CD14-positive monocyte (primary cell): ENCODE measurements around the gene WWOX. TPM values are rescaled to one million over a fixed set of nuclear protein-coding genes. Genes with fewer than 3 reads are reported as not detected.

Experiments
- DNase-seq, 3 donors: peaks; one replicate each; pipeline ENCODE4 v3.0.0-alpha.2; 2011 to 2022
- H2AFZ ChIP-seq: 2 replicates; pipeline ENCODE4 v1.6.0; 2012; ENCODE audit warnings: mild to moderate bottlenecking, low read depth, low read length, inconsistent platforms; ENCODE audit not compliant: insufficient read depth, poor library complexity, severe bottlenecking
- H3K27ac ChIP-seq, 2 donors: 1 replicate in 1 of 2; 2 replicates in 1 of 2; pipeline ENCODE4 v1.5.1; 2012 to 2013; ENCODE audit warnings: low read length in 2 of 2, control low read depth in 1 of 2, inconsistent platforms in 1 of 2, low read depth in 1 of 2, mild to moderate bottlenecking in 1 of 2
- H3K27me3 ChIP-seq, 2 donors: one replicate each; pipeline versions ENCODE4 v1.6.0 to v1.6.1; 2011 to 2013; ENCODE audit warnings: low read length in 2 of 2; ENCODE audit not compliant: control insufficient read depth in 2 of 2, insufficient read depth in 2 of 2
- H3K36me3 ChIP-seq, 2 donors: replicated peaks in 1 of 2; 1 replicate in 1 of 2; 2 replicates in 1 of 2; pipeline versions ENCODE4 v1.5.1 to v1.6.1; 2012 to 2013; ENCODE audit warnings: low read length in 2 of 2, control low read depth in 1 of 2, inconsistent platforms in 1 of 2, mild to moderate bottlenecking in 1 of 2; ENCODE audit not compliant: insufficient read depth in 2 of 2, control insufficient read depth in 1 of 2
- H3K4me1 ChIP-seq, 2 donors: 1 replicate in 1 of 2; 2 replicates in 1 of 2; pipeline versions ENCODE4 v1.5.1 to v1.6.1; 2012 to 2013; ENCODE audit warnings: low read length in 2 of 2, control low read depth in 1 of 2, inconsistent platforms in 1 of 2, mild to moderate bottlenecking in 1 of 2, moderate library complexity in 1 of 2; ENCODE audit not compliant: insufficient read depth in 2 of 2, control insufficient read depth in 1 of 2
- H3K4me2 ChIP-seq: replicated peaks from 2 replicates; pipeline ENCODE3; 2012; ENCODE audit warnings: low read length, moderate library complexity, mild to moderate bottlenecking; ENCODE audit not compliant: poor library complexity, severe bottlenecking; ENCODE audit errors: extremely low read depth
- H3K4me3 ChIP-seq, 3 experiments: fragments of 200-600 bp in 1 of 3; sonication (generic) in 1 of 3; replicated peaks in 1 of 3; 1 replicate in 2 of 3; 2 replicates in 1 of 3; pipeline ENCODE4 v1.5.1; 2011 to 2013; ENCODE audit warnings: low read length in 3 of 3, mild to moderate bottlenecking in 3 of 3, control low read depth in 2 of 3, low read depth in 2 of 3, inconsistent platforms in 1 of 3, moderate library complexity in 1 of 3
- H3K79me2 ChIP-seq: 2 replicates; pipeline ENCODE4 v1.6.0; 2012; ENCODE audit warnings: mild to moderate bottlenecking, control low read depth, inconsistent platforms, low read length, moderate library complexity; ENCODE audit not compliant: insufficient read depth
- H3K9ac ChIP-seq: 2 replicates; pipeline ENCODE4 v1.6.0; 2017; ENCODE audit warnings: low read length, mild to moderate bottlenecking; ENCODE audit not compliant: insufficient read depth, poor library complexity, severe bottlenecking
- H3K9me3 ChIP-seq, 2 donors: replicated peaks in 1 of 2; 1 replicate in 1 of 2; 2 replicates in 1 of 2; pipeline versions ENCODE4 v1.5.1 to v1.6.1; 2012 to 2013; ENCODE audit warnings: low read length in 2 of 2, control low read depth in 1 of 2; ENCODE audit not compliant: control insufficient read depth in 1 of 2, insufficient read depth in 1 of 2
- H4K20me1 ChIP-seq: 2 replicates; pipeline ENCODE4 v1.6.0; 2012; ENCODE audit warnings: mild to moderate bottlenecking, low read length, control low read depth, moderate library complexity; ENCODE audit not compliant: insufficient read depth
- H3K27ac Mint-ChIP-seq, 7 donors: one replicate each; pipeline ENCODE4 v1.8.0; 2020; ENCODE audit warnings: mild to moderate bottlenecking in 7 of 7, mixed read lengths in 7 of 7, moderate library complexity in 6 of 7, inconsistent platforms in 2 of 7
- H3K27me3 Mint-ChIP-seq, 3 donors: one replicate each; pipeline ENCODE4 v1.8.0; 2021 to 2022; ENCODE audit warnings: low read depth in 3 of 3, mild to moderate bottlenecking in 3 of 3, mixed read lengths in 3 of 3, moderate library complexity in 3 of 3, inconsistent platforms in 1 of 3
- H3K36me3 Mint-ChIP-seq, 2 donors: one replicate each; pipeline ENCODE4 v1.8.0; 2020; ENCODE audit warnings: mixed read lengths in 2 of 2, inconsistent platforms in 1 of 2, mild to moderate bottlenecking in 1 of 2
- H3K4me1 Mint-ChIP-seq: one replicate; pipeline ENCODE4 v1.8.0; 2020; ENCODE audit warnings: mild to moderate bottlenecking, mixed read lengths
- H3K4me3 Mint-ChIP-seq, 2 donors: one replicate each; pipeline ENCODE4 v1.8.0; 2020; ENCODE audit warnings: mild to moderate bottlenecking in 2 of 2, mixed read lengths in 2 of 2, moderate library complexity in 1 of 2
- H3K9me3 Mint-ChIP-seq, 7 donors: one replicate each; pipeline ENCODE4 v1.8.0; 2020 to 2022; ENCODE audit warnings: mixed read lengths in 7 of 7, mild to moderate bottlenecking in 6 of 7, moderate library complexity in 6 of 7, inconsistent platforms in 2 of 7
- CTCF ChIP-seq: fragments of 200-600 bp; IDR thresholded peaks from one replicate; pipeline ENCODE4 v1.8.0; 2022; ENCODE audit warnings: antibody characterized with exemption, mild to moderate bottlenecking
- WGBS: methylation state at CpG from one replicate; pipeline ENCODE4 v1.1.5; 2013; ENCODE audit warnings: missing lambda C conversion rate; ENCODE audit not compliant: insufficient coverage; 5-methylcytosine and 5-hydroxymethylcytosine counted together
- intact Hi-C, 2 donors: fragments of 100-400 bp; cut with micrococcal nuclease; formaldehyde crosslinking; loops; one replicate each; pipeline versions ENCODE4 v1.15.0 to v1.15.1; 2023
- polyA plus RNA-seq, 3 donors: library from polyadenylated mRNA; depleted of rRNA in 1 of 3; unstranded in 2 of 3; stranded (reverse) in 1 of 3; fragments of 300-500 nt in 2 of 3; fragments of >200 nt in 1 of 3; fragmentation: Illumina TruSeq in 2 of 3; gene quantifications; 1 replicate in 2 of 3; 2 replicates in 1 of 3; pipeline ENCODE4 v1.2.3, GENCODE V29; 2012 to 2021

Gene WWOX
- polyA plus RNA-seq, 3 donors: 4.0 to 7.0 (median 6.3) TPM

DNA sequence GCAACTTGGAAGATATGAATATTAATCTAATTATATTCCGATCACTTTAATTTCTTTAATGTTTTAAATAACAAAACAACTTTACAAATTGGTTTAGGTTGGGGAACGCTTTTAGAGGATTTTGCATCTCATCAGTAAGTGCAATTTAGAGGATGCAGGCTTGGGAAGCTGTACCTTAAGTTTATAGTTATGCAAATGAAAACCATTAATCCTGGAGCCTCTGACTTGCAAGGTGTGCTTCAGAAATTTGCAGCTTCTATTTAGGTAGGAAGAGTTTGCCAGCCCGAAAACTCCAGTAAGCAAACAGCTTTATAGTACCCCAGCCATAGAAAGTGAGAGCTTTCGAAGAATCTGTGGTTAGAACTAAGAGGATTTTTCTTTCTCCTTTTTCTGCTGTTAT is 954.1 kb downstream of the WWOX start:
- H3K27me3 ChIP-seq: no peaks in the 10 kb centered on the region
- H4K20me1 ChIP-seq: no peaks in the 10 kb centered on the region
- intact Hi-C loops: no loop called here
- H3K4me1 ChIP-seq: no peaks in the 10 kb centered on the region
- H2AFZ ChIP-seq: no peak overlapping the region
- Mint-ChIP-seq H3K27me3 (peaks cover 0 to 6% (median 2%) of the 10 kb centered on the region in 3 donors), H3K36me3 (no peaks in the 10 kb centered on the region), H3K27ac (no peak overlapping the region), H3K4me3 (no peak overlapping the region), H3K9me3 (peaks cover 0 to 1% (median 0%) of the 10 kb centered on the region in 7 donors), H3K4me1 (no peaks in the 10 kb centered on the region)
- no peaks in the 10 kb centered on the region for H3K9me3 ChIP-seq
- TF ChIP-seq CTCF: no peak
- H3K4me2 ChIP-seq: no peak overlapping the region
- no peaks in the 10 kb centered on the region for H3K79me2 ChIP-seq
- no peak for DNase-seq
- WGBS: no CpG with 5 or more reads among the region's 4 CpGs
- no peak overlapping the region for H3K4me3 ChIP-seq
- no peak overlapping the region for H3K27ac ChIP-seq
- no peaks in the 10 kb centered on the region for H3K36me3 ChIP-seq
- no peak overlapping the region for H3K9ac ChIP-seq

- Histone ChIP-seq H3K79me2 (no peaks in the 10 kb centered on the region), H4K20me1 (no peaks in the 10 kb centered on the region), H3K27ac (no peak overlapping the region), H3K36me3 (no peaks in the 10 kb centered on the region), H3K4me1 (no peaks in the 10 kb centered on the region), H3K27me3 (no peaks in the 10 kb centered on the region), H3K4me2 (no peak overlapping the region), H3K9me3 (no peaks in the 10 kb centered on the region), H3K9ac (no peak overlapping the region), H2AFZ (no peak overlapping the region), H3K4me3 (no peak overlapping the region)
- H3K4me3 Mint-ChIP-seq: no peak overlapping the region
- peaks cover 0 to 6% (median 2%) of the 10 kb centered on the region in 3 donors for H3K27me3 Mint-ChIP-seq
- intact Hi-C loops: no loop called here
- no peaks in the 10 kb centered on the region for H3K36me3 Mint-ChIP-seq
- no peak overlapping the region for H3K27ac Mint-ChIP-seq
- WGBS: 100% methylated on average over 7 of the region's 13 CpGs
- no peaks in the 10 kb centered on the region for H3K4me1 Mint-ChIP-seq
- no peak for TF ChIP-seq CTCF
- DNase-seq: no peak
- peaks cover 0 to 1% (median 0%) of the 10 kb centered on the region in 7 donors for H3K9me3 Mint-ChIP-seq
These were observed 954.9 kb downstream of the WWOX start for GRCh38 chr16:79054211-79054984.
